PC-3 (cell line): ENCODE results near the gene GLB1L2.

Source experiments
- CTCF ChIP-seq: fragments of 300-600 bp; sonication (generic); conservative IDR thresholded peaks from 2 replicates; pipeline ENCODE4 v1.5.1; 2017; ENCODE audit warnings: antibody characterized with exemption, low read depth, mild to moderate bottlenecking, low read length
- EZH2 ChIP-seq: fragments of 300-600 bp; sonication (generic); IDR thresholded peaks from one replicate; pipeline ENCODE4 v1.6.1; 2017; ENCODE audit warnings: antibody characterized with exemption, mild to moderate bottlenecking, low read length; ENCODE audit not compliant: unreplicated experiment
- EZH2phosphoT487 ChIP-seq: fragments of 300-600 bp; sonication (generic); IDR thresholded peaks from 2 replicates; pipeline ENCODE4 v1.6.1; 2018; ENCODE audit warnings: mild to moderate bottlenecking, antibody characterized with exemption, low read length, borderline replicate concordance

- no peak for TF ChIP-seq EZH2
- no peak for TF ChIP-seq CTCF
- TF ChIP-seq EZH2phosphoT487: no peak
These were observed 1.5 kb downstream of the GLB1L2 start for GRCh38 chr11:134333312-134333711.
